ENCODE data around the gene RBP3.

RBP3 gene

GRCh38 chr10:47388879-47389278, 40.7 kb downstream of the RBP3 start:
- no peak overlapping the region for H3K27ac ChIP-seq
- no peak for TF ChIP-seq ZFX (IDR thresholded peaks at IDR 0.05; ENCODE audit: borderline replicate concordance)
- TF ChIP-seq CTCF (IDR thresholded peaks at IDR 0.05), result no peak

GRCh38 chr10:47389619-47390018, 41.5 kb downstream of the RBP3 start:
- no peak for TF ChIP-seq CTCF (IDR thresholded peaks at IDR 0.05)
- TF ChIP-seq ZFX (IDR thresholded peaks at IDR 0.05; ENCODE audit: borderline replicate concordance), result no peak
- no peak overlapping the region for H3K27ac ChIP-seq

GRCh38 chr10:47396311-47396717, 48.2 kb downstream of the RBP3 start:
- TF ChIP-seq ZFX (IDR thresholded peaks at IDR 0.05; ENCODE audit: borderline replicate concordance) (no peak), CTCF (IDR thresholded peaks at IDR 0.05) (no peak)
- H3K27ac ChIP-seq, result no peak overlapping the region

- no peak overlapping the region for H3K27ac ChIP-seq
- TF ChIP-seq ZFX (IDR thresholded peaks at IDR 0.05; ENCODE audit: borderline replicate concordance) (no peak), CTCF (IDR thresholded peaks at IDR 0.05) (no peak)
Measured at GRCh38 chr10:47397256-47397655, 49.1 kb downstream of the RBP3 start.

- H3K27ac ChIP-seq, result no peak overlapping the region
- TF ChIP-seq CTCF (IDR thresholded peaks at IDR 0.05) (no peak), ZFX (IDR thresholded peaks at IDR 0.05; ENCODE audit: borderline replicate concordance) (no peak)
Measured at GRCh38 chr10:47400251-47400650, 52.1 kb downstream of the RBP3 start.

GRCh38 chr10:47400786-47401185, 52.6 kb downstream of the RBP3 start:
- TF ChIP-seq ZFX (IDR thresholded peaks at IDR 0.05; ENCODE audit: borderline replicate concordance) (no peak), CTCF (IDR thresholded peaks at IDR 0.05) (no peak)
- no peak overlapping the region for H3K27ac ChIP-seq

- no peak overlapping the region for H3K27ac ChIP-seq
- TF ChIP-seq CTCF (IDR thresholded peaks at IDR 0.05) (no peak), ZFX (IDR thresholded peaks at IDR 0.05; ENCODE audit: borderline replicate concordance) (no peak)
Measured at GRCh38 chr10:47401210-47401609, 53.0 kb downstream of the RBP3 start.
